Activated T-cell treated with anti-CD3 and anti-CD28 coated beads for 4 hours (primary cell): ENCODE results near the gene ZNF207.
"Not testable (repeated sequence)": the region's sequence is repeated elsewhere in the genome, so short reads cannot be mapped to it uniquely, and the experiment has no call there.

Source experiments
- DNase-seq: peaks from one replicate; pipeline ENCODE4 v3.0.0-alpha.2; 2020

The ZNF207 gene

GRCh38 chr17:32335687-32336086, 14.3 kb upstream of the ZNF207 start:
- no peak for DNase-seq

- DNase-seq, result peak; percentile 24
These were observed 8.7 kb upstream of the ZNF207 start for GRCh38 chr17:32341141-32341856.

GRCh38 chr17:32341857-32342602, 7.9 kb upstream of the ZNF207 start, which contains the start of gene C17orf75:
Gene C17orf75 (minus strand): TSS chr17:32342173. CDS start chr17:32342139, 34 bp downstream.
- peak; percentile 77 for DNase-seq

GRCh38 chr17:32342603-32343325, 7.2 kb upstream of the ZNF207 start:
- DNase-seq, result no peak

- DNase-seq, result no peak
These were observed 3.9 kb upstream of the ZNF207 start for GRCh38 chr17:32345951-32346600.

GRCh38 chr17:32348483-32348800, 1.5 kb upstream of the ZNF207 start:
- DNase-seq, result no peak

GRCh38 chr17:32349503-32349853, 479 bp upstream of the ZNF207 start:
- no peak for DNase-seq

- DNase-seq, result no peak
These were observed 885 bp downstream of the ZNF207 start for GRCh38 chr17:32350666-32351418.

- DNase-seq, result not testable (repeated sequence)
These were observed 2.8 kb downstream of the ZNF207 start for GRCh38 chr17:32352734-32353133.

- no peak for DNase-seq
These were observed 5.9 kb downstream of the ZNF207 start for GRCh38 chr17:32355649-32356377.

- DNase-seq, result no peak
These were observed 6.4 kb downstream of the ZNF207 start for GRCh38 chr17:32356378-32356743.

- DNase-seq, result no peak
These were observed 6.8 kb downstream of the ZNF207 start for GRCh38 chr17:32356750-32357149.

- DNase-seq, result no peak
These were observed 7.7 kb downstream of the ZNF207 start for GRCh38 chr17:32357615-32358014.

- DNase-seq, result no peak
These were observed 11.3 kb downstream of the ZNF207 start for GRCh38 chr17:32361270-32361669.

GRCh38 chr17:32370426-32370825, 20.5 kb downstream of the ZNF207 start:
- DNase-seq, result no peak

GRCh38 chr17:32382526-32383223, 32.7 kb downstream of the ZNF207 start:
- no peak for DNase-seq

- DNase-seq, result no peak
These were observed 34.0 kb downstream of the ZNF207 start for GRCh38 chr17:32383926-32384434.

- no peak for DNase-seq
These were observed 35.2 kb downstream of the ZNF207 start for GRCh38 chr17:32385121-32385520.

- no peak for DNase-seq
These were observed 36.0 kb downstream of the ZNF207 start for GRCh38 chr17:32385971-32386370.

GRCh38 chr17:32386844-32387243, 36.9 kb downstream of the ZNF207 start:
- DNase-seq, result no peak

GRCh38 chr17:32388128-32388527, 38.2 kb downstream of the ZNF207 start:
- not testable (repeated sequence) for DNase-seq
